GM23248 (cell line): ENCODE measurements around the gene BBOX1.

Experiments used
- EZH2 ChIP-seq: fragments of 200-600 bp; sonication (generic); IDR thresholded peaks from 2 replicates; pipeline ENCODE4 v1.6.1; 2018; ENCODE audit warnings: antibody characterized with exemption, mild to moderate bottlenecking; ENCODE audit not compliant: insufficient read depth, poor library complexity, severe bottlenecking
- EZH2phosphoT487 ChIP-seq: fragments of 200-600 bp; sonication (generic); IDR thresholded peaks from 2 replicates; pipeline ENCODE4 v1.6.1; 2018; ENCODE audit warnings: antibody characterized with exemption, moderate library complexity, mild to moderate bottlenecking, low read depth; ENCODE audit not compliant: insufficient read depth

- no peak for TF ChIP-seq EZH2phosphoT487
- no peak for TF ChIP-seq EZH2
These were observed 90.2 kb downstream of the BBOX1 start for GRCh38 chr11:27130806-27131205.
